Osteoblast (primary cell): ENCODE measurements around the gene KHSRP. TPM values are rescaled to one million over a fixed set of nuclear protein-coding genes. Genes with fewer than 3 reads are reported as not detected.
A peak's percentile ranks its signal among the peaks of the same experiment; 100 is the strongest.

Experiments
- DNase-seq: peaks from one replicate; pipeline ENCODE4 v3.0.0; 2011; ENCODE audit warnings: low spot score, mixed read lengths; ENCODE audit not compliant: insufficient read length; ENCODE audit errors: missing footprints
- H2AFZ ChIP-seq: 2 replicates; pipeline ENCODE4 v1.6.0; 2011; ENCODE audit warnings: mild to moderate bottlenecking, low read length
- H3K27ac ChIP-seq: 2 replicates; pipeline ENCODE4 v1.5.1; 2011; ENCODE audit warnings: mild to moderate bottlenecking, low read depth, low read length, moderate library complexity
- H3K27me3 ChIP-seq: 2 replicates; pipeline ENCODE4 v1.6.0; 2012; ENCODE audit warnings: mild to moderate bottlenecking, control low read depth, inconsistent platforms, low read length, moderate library complexity; ENCODE audit not compliant: insufficient read depth
- H3K36me3 ChIP-seq: 2 replicates; pipeline ENCODE4 v1.5.1; 2011; ENCODE audit warnings: mild to moderate bottlenecking, low read length, control low read depth, moderate library complexity; ENCODE audit not compliant: insufficient read depth
- H3K4me1 ChIP-seq: 2 replicates; pipeline ENCODE4 v1.5.1; 2011; ENCODE audit warnings: mild to moderate bottlenecking, low read length, control low read depth, moderate library complexity; ENCODE audit not compliant: insufficient read depth
- H3K4me2 ChIP-seq: 2 replicates; pipeline ENCODE4 v1.6.0; 2011; ENCODE audit warnings: mild to moderate bottlenecking, low read length; ENCODE audit not compliant: insufficient read depth
- H3K4me3 ChIP-seq: fragments of 200-600 bp; sonication (generic); 3 replicates; pipeline ENCODE4 v1.5.1; 2012; ENCODE audit warnings: mild to moderate bottlenecking, low read length, inconsistent platforms; ENCODE audit not compliant: insufficient read depth
- H3K79me2 ChIP-seq: 2 replicates; pipeline ENCODE4 v1.6.0; 2012; ENCODE audit warnings: mild to moderate bottlenecking, low read length, control low read depth, inconsistent platforms; ENCODE audit not compliant: insufficient read depth
- H3K9me3 ChIP-seq: 2 replicates; pipeline ENCODE4 v1.5.1; 2011; ENCODE audit warnings: low read depth, low read length, control low read depth
- H4K20me1 ChIP-seq: 2 replicates; pipeline ENCODE4 v1.6.0; 2012; ENCODE audit warnings: mild to moderate bottlenecking, low read length, control low read depth; ENCODE audit not compliant: insufficient read depth
- total RNA-seq: library from RNA; depleted of rRNA; stranded (reverse); fragments of >200 nt; gene quantifications from 2 replicates; pipeline ENCODE4 v1.2.3, GENCODE V29; 2012
- TF ChIP-seq, protein P1 (sequence below): IDR thresholded peaks from 2 replicates; pipeline ENCODE4 v1.5.1; 2011; ENCODE audit warnings: mild to moderate bottlenecking, low read depth, low read length, moderate library complexity; ENCODE audit errors: extremely low read depth

The KHSRP gene
- total RNA-seq, 1 donor, result 90.5 TPM

DNA sequence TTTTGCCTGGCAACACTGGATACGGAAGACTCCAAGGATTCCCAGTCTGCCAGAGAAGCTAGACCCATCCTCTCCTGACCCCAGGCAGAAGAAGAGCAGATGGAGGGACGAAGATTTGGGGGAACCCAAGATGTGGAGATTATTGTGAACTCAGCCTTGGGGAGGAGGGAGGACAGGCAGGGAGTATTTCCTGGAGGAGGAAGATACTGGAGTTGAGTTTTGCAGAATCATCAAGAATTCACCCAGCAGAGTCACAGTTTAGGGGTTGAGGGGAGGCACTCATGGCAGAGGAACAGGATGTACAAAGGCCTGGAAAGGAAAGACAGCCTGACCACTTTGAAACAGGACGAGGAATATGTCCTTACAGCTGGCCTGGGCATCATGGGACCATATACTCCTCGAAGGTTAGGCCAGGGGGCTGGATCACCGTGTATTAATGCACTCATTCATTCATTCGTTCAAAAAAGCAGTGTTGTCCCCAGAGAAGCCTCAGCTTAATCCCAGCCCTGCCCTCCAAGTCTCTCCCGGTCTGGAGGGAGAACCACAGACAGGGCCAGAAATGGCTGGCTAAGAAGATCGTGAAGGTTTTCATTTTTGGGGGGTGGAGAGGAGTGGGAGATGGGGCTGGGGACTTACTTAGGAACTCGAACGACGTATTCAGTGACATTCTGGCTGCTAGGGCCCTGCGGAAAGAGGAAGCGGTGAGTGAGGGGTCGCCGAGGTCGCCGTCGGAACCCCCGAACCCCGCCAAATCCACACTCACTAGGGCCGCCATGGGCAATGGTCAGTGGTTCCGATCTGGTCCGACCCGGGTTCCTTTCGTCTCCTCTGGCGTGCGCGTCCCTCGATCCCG is 32.2 kb downstream of the KHSRP start:
- peak overlapping the region; percentile 94 for H3K4me3 ChIP-seq
- peak; percentile 68 for DNase-seq
- H2AFZ ChIP-seq, result peak overlapping the region; percentile 100
- H3K79me2 ChIP-seq, result peaks cover 23% of the 10 kb centered on the region
- H3K27me3 ChIP-seq, result no peaks in the 10 kb centered on the region
- H3K4me2 ChIP-seq, result peak overlapping the region; percentile 98
- peaks cover 34% of the 10 kb centered on the region for H3K36me3 ChIP-seq
- peak overlapping the region; percentile 98 for H3K27ac ChIP-seq
- H3K9me3 ChIP-seq, result no peaks in the 10 kb centered on the region
- TF ChIP-seq, protein P1, sequence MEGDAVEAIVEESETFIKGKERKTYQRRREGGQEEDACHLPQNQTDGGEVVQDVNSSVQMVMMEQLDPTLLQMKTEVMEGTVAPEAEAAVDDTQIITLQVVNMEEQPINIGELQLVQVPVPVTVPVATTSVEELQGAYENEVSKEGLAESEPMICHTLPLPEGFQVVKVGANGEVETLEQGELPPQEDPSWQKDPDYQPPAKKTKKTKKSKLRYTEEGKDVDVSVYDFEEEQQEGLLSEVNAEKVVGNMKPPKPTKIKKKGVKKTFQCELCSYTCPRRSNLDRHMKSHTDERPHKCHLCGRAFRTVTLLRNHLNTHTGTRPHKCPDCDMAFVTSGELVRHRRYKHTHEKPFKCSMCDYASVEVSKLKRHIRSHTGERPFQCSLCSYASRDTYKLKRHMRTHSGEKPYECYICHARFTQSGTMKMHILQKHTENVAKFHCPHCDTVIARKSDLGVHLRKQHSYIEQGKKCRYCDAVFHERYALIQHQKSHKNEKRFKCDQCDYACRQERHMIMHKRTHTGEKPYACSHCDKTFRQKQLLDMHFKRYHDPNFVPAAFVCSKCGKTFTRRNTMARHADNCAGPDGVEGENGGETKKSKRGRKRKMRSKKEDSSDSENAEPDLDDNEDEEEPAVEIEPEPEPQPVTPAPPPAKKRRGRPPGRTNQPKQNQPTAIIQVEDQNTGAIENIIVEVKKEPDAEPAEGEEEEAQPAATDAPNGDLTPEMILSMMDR, result no peak
- peaks cover 2% of the 10 kb centered on the region for H4K20me1 ChIP-seq
- H3K4me1 ChIP-seq, result peaks cover 10% of the 10 kb centered on the region

DNA sequence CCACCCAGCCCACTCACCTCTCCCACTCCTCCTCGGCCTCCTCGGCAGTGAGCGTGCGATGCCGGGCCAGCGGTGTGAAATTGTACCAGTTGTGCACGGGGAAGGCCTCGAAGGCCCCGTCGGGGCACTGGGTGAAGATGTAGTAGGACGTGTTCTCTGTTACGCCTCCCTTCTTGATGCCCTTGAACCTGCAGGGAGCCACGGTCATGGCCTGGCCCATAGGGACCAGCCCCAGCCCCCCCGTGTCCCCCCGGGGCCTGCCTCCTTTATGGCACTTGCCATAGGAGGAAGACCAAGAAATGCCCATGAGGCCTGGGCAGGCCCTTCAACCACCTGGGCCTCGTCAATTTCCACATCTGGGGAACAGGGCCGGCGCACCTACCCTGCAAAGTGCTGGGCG is 37.2 kb downstream of the KHSRP start:
- H3K27me3 ChIP-seq, result no peaks in the 10 kb centered on the region
- H3K4me3 ChIP-seq, result no peak overlapping the region
- peaks cover 65% of the 10 kb centered on the region for H3K36me3 ChIP-seq
- H3K27ac ChIP-seq, result no peak overlapping the region
- peaks cover 16% of the 10 kb centered on the region for H3K79me2 ChIP-seq
- peaks cover 2% of the 10 kb centered on the region for H4K20me1 ChIP-seq
- no peak for DNase-seq
- no peak overlapping the region for H3K4me2 ChIP-seq
- H2AFZ ChIP-seq, result no peak overlapping the region
- H3K4me1 ChIP-seq, result peaks cover 8% of the 10 kb centered on the region
- TF ChIP-seq, protein P1, result no peak
- H3K9me3 ChIP-seq, result no peaks in the 10 kb centered on the region

- H3K4me1 ChIP-seq, result no peaks in the 10 kb centered on the region
- no peaks in the 10 kb centered on the region for H3K9me3 ChIP-seq
- no peak overlapping the region for H3K4me2 ChIP-seq
- no peak overlapping the region for H2AFZ ChIP-seq
- H4K20me1 ChIP-seq, result peaks cover 2% of the 10 kb centered on the region
- H3K36me3 ChIP-seq, result peaks cover 76% of the 10 kb centered on the region
- no peaks in the 10 kb centered on the region for H3K79me2 ChIP-seq
- TF ChIP-seq, protein P1, result no peak
- no peak overlapping the region for H3K4me3 ChIP-seq
- H3K27me3 ChIP-seq, result no peaks in the 10 kb centered on the region
- no peak overlapping the region for H3K27ac ChIP-seq
- DNase-seq, result no peak
Measured at GRCh38 chr19:6384381-6384780, 40.2 kb downstream of the KHSRP start.

GRCh38 chr19:6383188-6383587 is 41.4 kb downstream of the KHSRP start:
- Histone ChIP-seq H3K4me2 (no peak overlapping the region), H3K27ac (no peak overlapping the region), H3K9me3 (no peaks in the 10 kb centered on the region), H4K20me1 (peaks cover under 1% of the 10 kb centered on the region), H3K36me3 (peaks cover 69% of the 10 kb centered on the region), H3K4me3 (no peak overlapping the region), H3K79me2 (no peaks in the 10 kb centered on the region), H2AFZ (no peak overlapping the region), H3K4me1 (no peaks in the 10 kb centered on the region), H3K27me3 (no peaks in the 10 kb centered on the region)
- DNase-seq, result no peak
- TF ChIP-seq, protein P1, result no peak
